Measurements from ENCODE around the gene FAAP100. TPM values are rescaled to one million over a fixed set of nuclear protein-coding genes. Genes with fewer than 3 reads are reported as not detected.
A peak's percentile ranks its signal among the peaks of the same experiment; 100 is the strongest.

Gene FAAP100
- polyA plus RNA-seq, 1 of the 3 experiments (the other 2 are of a cell fraction): 18.9 TPM

GRCh38 chr17:81581758-81582157 lies 29.6 kb upstream of the FAAP100 start:
- 92% methylated on average over 8 of the region's 8 CpGs for WGBS (ENCODE audit: low lambda C conversion rate)
- TF ChIP-seq TAF1 (IDR thresholded peaks at IDR 0.05; ENCODE audit: borderline replicate concordance, low read depth, low read length) (no peak), MXI1 (IDR thresholded peaks at IDR 0.05; ENCODE audit: low read depth, low read length) (no peak), POLR2AphosphoS5 (IDR thresholded peaks at IDR 0.05; ENCODE audit: low read depth, low read length) (no peak; the same call in 1 of the 2 replicates), PBX3 (IDR thresholded peaks at IDR 0.05) (no peak), MEF2A (IDR thresholded peaks at IDR 0.05; ENCODE audit: borderline replicate concordance, low read depth) (no peak), NFIC (IDR thresholded peaks at IDR 0.05; ENCODE audit: borderline replicate concordance) (no peak), FOXM1 (IDR thresholded peaks at IDR 0.05; ENCODE audit: low read depth) (no peak), ZBTB33 (IDR thresholded peaks at IDR 0.05; ENCODE audit: borderline replicate concordance, low read depth) (no peak), EZH2phosphoT487 (IDR thresholded peaks at IDR 0.05; ENCODE audit: borderline replicate concordance, low read depth) (no peak), FOSL2 (IDR thresholded peaks at IDR 0.05; ENCODE audit: borderline replicate concordance, low read depth) (no peak), RFX5 (IDR thresholded peaks at IDR 0.05; ENCODE audit: low read length) (no peak), JUND (IDR thresholded peaks at IDR 0.05) (no peak), SIN3A (IDR thresholded peaks at IDR 0.05; ENCODE audit: borderline replicate concordance, low read depth, low read length) (no peak)
- Histone ChIP-seq H4K20me1 (ENCODE audit: insufficient read depth) (peaks cover 10% of the 10 kb centered on the region; the same call in 1 of the 2 replicates), H3K9ac (no peak overlapping the region), H3K4me2 (0 out of 2 replicates have a peak overlapping the region, but pooled peaks have one; percentile 21), H3F3A (replicated peaks; ENCODE audit: insufficient read depth) (peaks cover 34% of the 10 kb centered on the region), H3K9me2 (no peaks in the 10 kb centered on the region), H2AFZ (ENCODE audit: low read depth) (no peak overlapping the region), H3K27me3 (ENCODE audit: insufficient read depth) (no peaks in the 10 kb centered on the region), H3K36me3 (replicated peaks in 1 of 2; ENCODE audit: control insufficient read depth in 1 of 2, insufficient read depth in 2 of 2, low read length in 1 of 2) (peaks cover 33 to 65% of the 10 kb centered on the region in 2 experiments), H3K79me2 (ENCODE audit: insufficient read depth) (peaks cover 47% of the 10 kb centered on the region), H3K9me3 (no peaks in the 10 kb centered on the region), H3K4me1 (ENCODE audit: control insufficient read depth in 1 of 2, insufficient read depth in 2 of 2, low read depth in 1 of 2, low read length in 1 of 2) (peaks cover 2 to 36% of the 10 kb centered on the region in 2 experiments; a peak in 3 of 4 replicates), H3K4me3 (ENCODE audit: low read depth in 2 of 2, low read length in 1 of 2) (no peak overlapping the region), H3K27ac (ENCODE audit: low read depth in 2 of 2, low read length in 1 of 2) (no peak overlapping the region)
- ChIA-PET CTCF (interaction anchor here (1.0 to 1.6 kb wide), 4 partner anchors 9 to 141 kb away, joined by 3 to 6 read pairs (median 3); partner anchors contain the start of gene FAAP100), POLR2A (no interaction called here)
- no peak for DNase-seq

GRCh38 chr17:81580481-81580880 lies 28.3 kb upstream of the FAAP100 start:
- ChIA-PET CTCF (interaction anchor here (0.8 to 3.0 kb wide), 4 partner anchors 21 to 28 kb away, joined by 3 to 19 read pairs (median 4); partner anchors contain the start of gene FAAP100), POLR2A (no interaction called here)
- Histone ChIP-seq H3K27me3 (ENCODE audit: insufficient read depth) (no peaks in the 10 kb centered on the region), H3K79me2 (ENCODE audit: insufficient read depth) (peaks cover 54% of the 10 kb centered on the region), H3K4me3 (ENCODE audit: low read depth in 2 of 2, low read length in 1 of 2) (no peak overlapping the region), H3K4me2 (no peak overlapping the region), H3K9me3 (no peaks in the 10 kb centered on the region), H3K27ac (ENCODE audit: low read depth in 2 of 2, low read length in 1 of 2) (peak overlapping the region in 1 of 2 experiments; percentile 4; a peak in 1 of 4 replicates), H3K4me1 (ENCODE audit: control insufficient read depth in 1 of 2, insufficient read depth in 2 of 2, low read depth in 1 of 2, low read length in 1 of 2) (peaks cover 4 to 46% of the 10 kb centered on the region in 2 experiments; a peak in 3 of 4 replicates), H3K9me2 (no peaks in the 10 kb centered on the region), H3F3A (replicated peaks; ENCODE audit: insufficient read depth) (peaks cover 38% of the 10 kb centered on the region), H3K9ac (no peak overlapping the region), H2AFZ (ENCODE audit: low read depth) (no peak overlapping the region), H3K36me3 (replicated peaks in 1 of 2; ENCODE audit: control insufficient read depth in 1 of 2, insufficient read depth in 2 of 2, low read length in 1 of 2) (peaks cover 35 to 62% of the 10 kb centered on the region in 2 experiments), H4K20me1 (ENCODE audit: insufficient read depth) (peaks cover 16% of the 10 kb centered on the region)
- 94% methylated on average over 6 of the region's 6 CpGs for WGBS (ENCODE audit: low lambda C conversion rate)
- DNase-seq: no peak
- TF ChIP-seq USF2 (IDR thresholded peaks at IDR 0.05; ENCODE audit: borderline replicate concordance, low read depth, low read length) (no peak), MEF2A (IDR thresholded peaks at IDR 0.05; ENCODE audit: borderline replicate concordance, low read depth) (no peak), FOXM1 (IDR thresholded peaks at IDR 0.05; ENCODE audit: low read depth) (no peak), RAD21 (IDR thresholded peaks at IDR 0.05; ENCODE audit: low read length) (no peak), MXI1 (IDR thresholded peaks at IDR 0.05; ENCODE audit: low read depth, low read length) (no peak), RCOR1 (IDR thresholded peaks at IDR 0.05; ENCODE audit: low read length) (no peak), ELF1 (IDR thresholded peaks at IDR 0.05) (no peak), NRF1 (IDR thresholded peaks at IDR 0.05; ENCODE audit: low read depth, low read length) (no peak), TEAD4 (IDR thresholded peaks at IDR 0.05; ENCODE audit: borderline replicate concordance, insufficient read depth) (no peak), NFIC (IDR thresholded peaks at IDR 0.05; ENCODE audit: borderline replicate concordance) (no peak), CHD2 (IDR thresholded peaks at IDR 0.05; ENCODE audit: low read length, partially characterized antibody) (no peak), EP300 (IDR thresholded peaks at IDR 0.05; ENCODE audit: borderline replicate concordance in 1 of 2, low read depth in 1 of 2, low read length in 1 of 2) (no peak), IRF3 (IDR thresholded peaks at IDR 0.05; ENCODE audit: low read depth, low read length) (no peak)
